HG03139 (cell line): ENCODE results near the gene ST6GALNAC3.
A peak's percentile ranks its signal among the peaks of the same experiment; 100 is the strongest.
"Not testable (repeated sequence)": the region's sequence is repeated elsewhere in the genome, so short reads cannot be mapped to it uniquely, and the experiment has no call there.

Experiments used
- ATAC-seq: cut with Tn5 transposase; IDR thresholded peaks from one replicate; pipeline ENCODE4 v1.9.1; 2021; ENCODE audit not compliant: unreplicated experiment

Gene ST6GALNAC3

GRCh38 chr1:76074321-76075187, at the start of gene ST6GALNAC3:
TSS of gene ST6GALNAC3 (plus strand) at chr1:76074746.
- ATAC-seq: peak; percentile 91

GRCh38 chr1:76027341-76027740, 47.2 kb upstream of the ST6GALNAC3 start:
- ATAC-seq: no peak

- no peak for ATAC-seq
Observed at GRCh38 chr1:76029331-76029730, 45.2 kb upstream of the ST6GALNAC3 start.

GRCh38 chr1:76031496-76031895, 43.0 kb upstream of the ST6GALNAC3 start:
- no peak for ATAC-seq

- ATAC-seq: no peak
Observed at GRCh38 chr1:76033800-76034475, 40.6 kb upstream of the ST6GALNAC3 start.

GRCh38 chr1:76035053-76035452, 39.5 kb upstream of the ST6GALNAC3 start:
- no peak for ATAC-seq

- ATAC-seq: no peak
Observed at GRCh38 chr1:76037324-76037723, 37.2 kb upstream of the ST6GALNAC3 start.

- no peak for ATAC-seq
Observed at GRCh38 chr1:76038287-76039004, 36.1 kb upstream of the ST6GALNAC3 start.

- no peak for ATAC-seq
Observed at GRCh38 chr1:76046149-76046548, 28.4 kb upstream of the ST6GALNAC3 start.

GRCh38 chr1:76048219-76048618, 26.3 kb upstream of the ST6GALNAC3 start:
- ATAC-seq: no peak

- no peak for ATAC-seq
Observed at GRCh38 chr1:76048926-76049325, 25.6 kb upstream of the ST6GALNAC3 start.

GRCh38 chr1:76049498-76049897, 25.0 kb upstream of the ST6GALNAC3 start:
- no peak for ATAC-seq

- ATAC-seq: not testable (repeated sequence)
Observed at GRCh38 chr1:76050073-76050472, 24.5 kb upstream of the ST6GALNAC3 start.

GRCh38 chr1:76053021-76053420, 21.5 kb upstream of the ST6GALNAC3 start:
- no peak for ATAC-seq

GRCh38 chr1:76054359-76054758, 20.2 kb upstream of the ST6GALNAC3 start:
- ATAC-seq: no peak

GRCh38 chr1:76055987-76056386, 18.6 kb upstream of the ST6GALNAC3 start:
- ATAC-seq: no peak

GRCh38 chr1:76059451-76059850, 15.1 kb upstream of the ST6GALNAC3 start:
- no peak for ATAC-seq

- ATAC-seq: no peak
Observed at GRCh38 chr1:76065270-76065669, 9.3 kb upstream of the ST6GALNAC3 start.

GRCh38 chr1:76066394-76066793, 8.2 kb upstream of the ST6GALNAC3 start:
- no peak for ATAC-seq

GRCh38 chr1:76068542-76068941, 6.0 kb upstream of the ST6GALNAC3 start:
- no peak for ATAC-seq

GRCh38 chr1:76068953-76069561, 5.5 kb upstream of the ST6GALNAC3 start:
- ATAC-seq: no peak
